GM10266 (cell line): ENCODE measurements around the gene PYROXD2.

Experiments
- DNase-seq: peaks from one replicate; pipeline ENCODE4 v3.0.0; 2012; ENCODE audit errors: extremely low spot score
- CTCF ChIP-seq: IDR thresholded peaks from 2 replicates; pipeline ENCODE4 v1.5.1; 2012; ENCODE audit warnings: mild to moderate bottlenecking, low read depth; ENCODE audit not compliant: control insufficient read depth, insufficient read depth; ENCODE audit errors: missing control alignments

The PYROXD2 gene

DNA sequence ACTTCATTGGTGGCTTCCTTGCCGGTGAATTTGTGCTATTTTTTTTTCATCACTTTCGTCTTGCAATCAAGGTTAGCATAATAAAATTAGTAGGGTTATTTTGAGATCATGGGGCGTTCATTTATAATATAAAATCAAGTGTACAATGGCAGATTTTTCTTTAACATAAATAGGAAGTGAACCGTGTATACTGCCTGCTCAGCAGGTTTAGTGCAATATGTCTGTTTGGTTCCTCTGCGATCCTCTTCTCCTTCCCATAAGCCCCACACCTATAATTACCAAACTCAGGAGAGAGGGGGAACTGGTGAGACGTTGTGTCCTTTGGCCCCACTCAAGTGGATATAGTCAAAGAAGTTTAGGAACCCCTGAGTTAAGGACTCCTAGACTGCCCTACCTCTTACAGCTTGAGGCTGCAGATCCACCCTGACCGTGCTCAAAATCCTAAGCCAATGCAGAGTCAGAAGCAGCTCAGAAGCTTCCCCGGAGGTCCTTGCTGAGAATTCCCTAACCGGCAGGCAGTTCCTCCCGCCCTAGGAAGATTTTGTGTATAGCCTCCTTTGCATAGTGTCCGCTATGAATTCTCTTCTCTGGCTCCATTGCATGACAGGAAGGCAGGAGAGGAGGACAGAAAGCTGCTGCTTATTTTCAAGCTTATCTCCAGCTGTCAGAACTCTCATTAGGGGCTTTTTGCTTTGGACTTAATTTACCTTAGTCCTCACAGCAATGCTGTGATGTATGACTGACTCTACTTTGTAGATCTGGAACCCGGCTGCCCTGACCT, 41.5 kb downstream of the PYROXD2 start:
- TF ChIP-seq CTCF: no peak
- no peak for DNase-seq

- no peak for DNase-seq
- TF ChIP-seq CTCF: no peak
These were observed 43.9 kb downstream of the PYROXD2 start for GRCh38 chr10:98370831-98371820.

- TF ChIP-seq CTCF: no peak
- no peak for DNase-seq
These were observed 45.2 kb downstream of the PYROXD2 start for GRCh38 chr10:98369801-98370200.

GRCh38 chr10:98368644-98369043, 46.3 kb downstream of the PYROXD2 start:
- no peak for DNase-seq
- no peak for TF ChIP-seq CTCF

DNA sequence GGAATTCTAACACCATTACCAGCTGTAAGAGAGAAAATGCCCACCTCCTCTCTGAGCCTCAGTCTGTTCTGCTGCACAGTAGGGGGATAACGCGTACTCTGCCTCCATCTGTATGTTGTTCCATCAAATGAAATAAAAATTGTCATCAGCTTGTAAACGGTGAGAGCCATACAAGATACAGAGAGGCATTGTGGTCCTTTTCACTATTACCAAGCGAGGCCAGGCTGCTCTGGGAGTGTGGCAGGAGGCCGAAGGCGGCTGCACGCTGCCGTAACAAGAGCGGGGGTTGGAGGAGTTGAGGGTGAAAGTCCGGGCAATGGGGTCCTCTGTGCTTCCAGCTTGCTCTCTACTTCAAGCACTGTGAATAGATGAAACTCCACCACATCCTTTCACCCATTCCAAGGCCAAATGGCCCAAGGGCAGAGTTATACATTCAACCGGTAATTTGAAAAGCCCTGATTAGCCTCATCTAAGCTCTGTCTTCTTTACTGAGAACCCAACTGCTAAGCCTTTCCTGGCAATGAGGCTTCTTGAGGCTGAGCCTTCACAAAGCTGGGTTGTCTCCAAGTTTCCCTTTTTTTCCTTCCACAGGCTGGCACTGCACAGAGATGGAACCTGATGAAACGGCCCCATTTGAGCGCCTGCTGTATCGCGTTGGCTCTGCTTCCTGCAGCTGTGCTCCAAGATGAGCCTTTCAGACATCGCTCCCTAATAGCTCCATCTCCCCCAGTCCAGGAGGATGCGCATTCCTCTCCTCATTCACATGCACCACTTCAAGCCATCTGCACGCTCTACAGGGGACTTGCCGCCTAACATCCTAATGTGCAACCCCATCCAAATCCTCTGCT, 47.2 kb downstream of the PYROXD2 start:
- no peak for DNase-seq

More for the DNA sequence above, 47.2 kb downstream of the PYROXD2 start:
- no peak for TF ChIP-seq CTCF
